GM12878 (cell line): Measurements from ENCODE around the gene GTF2IRD1.

Experiments
- BHLHE40 ChIP-seq, 2 experiments: fragments of 450-650 bp in 1 of 2; IDR thresholded peaks; 2 replicates each; pipeline ENCODE4 v1.6.1; 2011 to 2017; ENCODE audit warnings: low read depth in 2 of 2, borderline replicate concordance in 1 of 2, improper control_type of control experiment in 1 of 2, low read length in 1 of 2, mild to moderate bottlenecking in 1 of 2
- POLR2A ChIP-seq: IDR thresholded peaks from 2 replicates; pipeline ENCODE4 v1.6.1; 2011; ENCODE audit warnings: low read depth, mild to moderate bottlenecking, low read length
- ZNF24 ChIP-seq: fragments of 450-650 bp; IDR thresholded peaks from 2 replicates; pipeline ENCODE4 v1.6.1; 2017; ENCODE audit warnings: antibody characterized with exemption, mild to moderate bottlenecking

GRCh38 chr7:74424291-74424880, 29.3 kb upstream of the GTF2IRD1 start:
- no peak for TF ChIP-seq ZNF24
- TF ChIP-seq BHLHE40 (IDR thresholded peaks at IDR 0.05; ENCODE audit: borderline replicate concordance in 1 of 2, low read depth in 2 of 2, low read length in 1 of 2), result no peak
- TF ChIP-seq POLR2A, result no peak
